Body of pancreas (tissue), 4 donors: ENCODE data around the gene TNIK.

Experiments
- POLR2A ChIP-seq, 3 donors: fragments of 450-650 bp; IDR thresholded peaks; one replicate each; pipeline ENCODE4 v1.6.1; 2016; ENCODE audit warnings: antibody characterized with exemption in 3 of 3, mild to moderate bottlenecking in 2 of 3
- TF ChIP-seq, protein P1 (sequence below), 7 experiments: fragments of 450-650 bp in 4 of 7; fragments of 200-600 bp in 3 of 7; sonication (generic) in 3 of 7; IDR thresholded peaks; one replicate each; pipeline ENCODE4 v1.5.1; 2016 to 2019; ENCODE audit warnings: antibody characterized with exemption in 7 of 7

DNA sequence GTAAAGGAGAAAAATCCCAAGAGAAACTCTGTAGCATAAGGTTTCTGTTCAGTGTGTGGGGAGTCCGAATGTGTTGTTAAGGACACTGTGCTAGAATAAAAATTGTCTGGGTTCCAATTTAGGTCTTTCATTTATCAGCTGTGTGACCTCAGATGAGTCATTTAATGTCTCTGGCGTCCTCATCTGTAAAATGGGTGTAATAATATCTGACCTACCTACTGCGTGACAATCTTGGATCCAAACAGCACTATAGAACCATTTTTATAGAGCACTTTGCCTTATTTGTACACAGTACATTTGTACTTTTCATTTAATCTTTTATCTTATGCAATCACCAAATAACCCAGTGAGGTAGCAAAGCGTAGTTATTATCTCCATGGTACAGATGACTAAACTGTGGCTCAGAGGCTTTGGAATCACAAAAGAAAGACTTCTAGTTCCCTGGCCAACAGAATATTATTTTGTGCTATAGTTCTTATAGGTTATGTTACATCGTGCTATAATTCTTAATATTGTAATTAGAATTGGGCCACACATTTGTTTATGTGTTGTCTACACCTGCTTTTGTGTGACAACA lies 46.6 kb upstream of the TNIK start:
- no peak for TF ChIP-seq POLR2A (IDR thresholded peaks at IDR 0.05)
- TF ChIP-seq, protein P1, sequence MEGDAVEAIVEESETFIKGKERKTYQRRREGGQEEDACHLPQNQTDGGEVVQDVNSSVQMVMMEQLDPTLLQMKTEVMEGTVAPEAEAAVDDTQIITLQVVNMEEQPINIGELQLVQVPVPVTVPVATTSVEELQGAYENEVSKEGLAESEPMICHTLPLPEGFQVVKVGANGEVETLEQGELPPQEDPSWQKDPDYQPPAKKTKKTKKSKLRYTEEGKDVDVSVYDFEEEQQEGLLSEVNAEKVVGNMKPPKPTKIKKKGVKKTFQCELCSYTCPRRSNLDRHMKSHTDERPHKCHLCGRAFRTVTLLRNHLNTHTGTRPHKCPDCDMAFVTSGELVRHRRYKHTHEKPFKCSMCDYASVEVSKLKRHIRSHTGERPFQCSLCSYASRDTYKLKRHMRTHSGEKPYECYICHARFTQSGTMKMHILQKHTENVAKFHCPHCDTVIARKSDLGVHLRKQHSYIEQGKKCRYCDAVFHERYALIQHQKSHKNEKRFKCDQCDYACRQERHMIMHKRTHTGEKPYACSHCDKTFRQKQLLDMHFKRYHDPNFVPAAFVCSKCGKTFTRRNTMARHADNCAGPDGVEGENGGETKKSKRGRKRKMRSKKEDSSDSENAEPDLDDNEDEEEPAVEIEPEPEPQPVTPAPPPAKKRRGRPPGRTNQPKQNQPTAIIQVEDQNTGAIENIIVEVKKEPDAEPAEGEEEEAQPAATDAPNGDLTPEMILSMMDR (IDR thresholded peaks at IDR 0.05): no peak
